Esophagus (tissue), 2 donors: ENCODE results near the gene MAP3K12. TPM values are rescaled to one million over a fixed set of nuclear protein-coding genes. Genes with fewer than 3 reads are reported as not detected.

Experiments
- H3K27ac ChIP-seq, 2 donors: one replicate each; pipeline ENCODE4 v1.5.1; 2013; ENCODE audit warnings: low read depth in 2 of 2, mild to moderate bottlenecking in 2 of 2, inconsistent platforms in 1 of 2, low read length in 1 of 2, moderate library complexity in 1 of 2
- H3K27me3 ChIP-seq, 2 donors: one replicate each; pipeline ENCODE4 v1.6.1; 2013; ENCODE audit warnings: low read length in 2 of 2, control low read depth in 1 of 2, mild to moderate bottlenecking in 1 of 2; ENCODE audit not compliant: insufficient read depth in 2 of 2, control insufficient read depth in 1 of 2
- H3K36me3 ChIP-seq, 2 donors: one replicate each; pipeline ENCODE4 v1.6.1; 2013; ENCODE audit warnings: low read length in 1 of 2; ENCODE audit not compliant: control insufficient read depth in 2 of 2, insufficient read depth in 2 of 2
- H3K4me1 ChIP-seq, 2 donors: one replicate each; pipeline ENCODE4 v1.6.1; 2013; ENCODE audit warnings: low read length in 1 of 2; ENCODE audit not compliant: control insufficient read depth in 2 of 2, insufficient read depth in 2 of 2
- H3K4me3 ChIP-seq, 2 donors: one replicate each; pipeline ENCODE4 v1.5.1; 2013; ENCODE audit warnings: low read length in 2 of 2, mild to moderate bottlenecking in 2 of 2, low read depth in 1 of 2, moderate library complexity in 1 of 2
- H3K9me3 ChIP-seq, 2 donors: one replicate each; pipeline ENCODE4 v1.6.1; 2013; ENCODE audit warnings: mild to moderate bottlenecking in 2 of 2, low read depth in 1 of 2, low read length in 1 of 2, moderate library complexity in 1 of 2; ENCODE audit not compliant: control insufficient read depth in 2 of 2, insufficient read depth in 1 of 2
- WGBS, 2 donors: extraction: QIAGEN DNeasy Blood & Tissue Kit; methylation state at CpG; one replicate each; pipeline ENCODE4 v1.1.7; 2013; 5-methylcytosine and 5-hydroxymethylcytosine counted together
- polyA plus RNA-seq, 2 donors: library from polyadenylated mRNA; stranded (reverse); fragments of 200-250 nt; gene quantifications; one replicate each; pipeline ENCODE4 v1.2.3, GENCODE V29; 2013
- donor health status: healthy with polysubstance abuse.
- donor health status: Bipolar disorder and iron deficiency.

Gene MAP3K12
- polyA plus RNA-seq, 2 donors, result 6.2 to 8.5 TPM

GRCh38 chr12:53495903-53496751 is 3.1 kb downstream of the MAP3K12 start:
- no peak overlapping the region for H3K4me3 ChIP-seq
- 44 to 53% methylated on average over 5 of the region's 5 CpGs for WGBS, 2 donors

GRCh38 chr12:53493610-53494391 is 5.5 kb downstream of the MAP3K12 start:
- no peaks in the 10 kb centered on the region for H3K9me3 ChIP-seq
- peak overlapping the region; percentile 36 to 78 for H3K27ac ChIP-seq
- peaks cover 0 to 10% of the 10 kb centered on the region in 2 donors for H3K4me1 ChIP-seq
- H3K27me3 ChIP-seq, result no peaks in the 10 kb centered on the region
- WGBS, 2 donors, result 28 to 33% methylated on average over 11 of the region's 11 CpGs
- H3K36me3 ChIP-seq, result no peaks in the 10 kb centered on the region
- H3K4me3 ChIP-seq, result peak overlapping the region in 1 of 2 donors; percentile 53

More at GRCh38 chr12:53495903-53496751, 3.1 kb downstream of the MAP3K12 start:
- H3K36me3 ChIP-seq, result no peaks in the 10 kb centered on the region
- H3K27me3 ChIP-seq, result no peaks in the 10 kb centered on the region
- peak overlapping the region in 1 of 2 donors; percentile 47 for H3K27ac ChIP-seq
- no peaks in the 10 kb centered on the region for H3K9me3 ChIP-seq
- H3K4me1 ChIP-seq, result peaks cover 0 to 14% of the 10 kb centered on the region in 2 donors

- peaks cover 0 to 6% of the 10 kb centered on the region in 2 donors for H3K4me1 ChIP-seq
- WGBS, 2 donors, result 1 to 2% methylated on average over 48 to 52 of the region's 52 CpGs
These were observed 6.2 kb downstream of the MAP3K12 start for GRCh38 chr12:53492830-53493609.

GRCh38 chr12:53492188-53492587 is 7.1 kb downstream of the MAP3K12 start:
- WGBS, 2 donors, result 60 to 63% methylated on average over 20 of the region's 20 CpGs
- no peaks in the 10 kb centered on the region for H3K36me3 ChIP-seq
- H3K9me3 ChIP-seq, result no peaks in the 10 kb centered on the region
- H3K4me1 ChIP-seq, result peaks cover 0 to 6% of the 10 kb centered on the region in 2 donors
- peak overlapping the region in 1 of 2 donors; percentile 53 for H3K4me3 ChIP-seq
- peak overlapping the region; percentile 15 to 59 for H3K27ac ChIP-seq
- H3K27me3 ChIP-seq, result no peaks in the 10 kb centered on the region

More at GRCh38 chr12:53492830-53493609, 6.2 kb downstream of the MAP3K12 start:
- peak overlapping the region; percentile 53 to 61 for H3K4me3 ChIP-seq
- peak overlapping the region; percentile 59 to 78 for H3K27ac ChIP-seq
- H3K36me3 ChIP-seq, result no peaks in the 10 kb centered on the region
- H3K9me3 ChIP-seq, result no peaks in the 10 kb centered on the region
- H3K27me3 ChIP-seq, result no peaks in the 10 kb centered on the region

GRCh38 chr12:53489242-53489864 is 9.9 kb downstream of the MAP3K12 start:
- peaks cover 0 to 8% of the 10 kb centered on the region in 2 donors for H3K4me1 ChIP-seq
- no peak overlapping the region for H3K4me3 ChIP-seq
- WGBS, 2 donors, result 87 to 92% methylated on average over 5 of the region's 5 CpGs
- H3K9me3 ChIP-seq, result no peaks in the 10 kb centered on the region
- no peaks in the 10 kb centered on the region for H3K27me3 ChIP-seq
- H3K36me3 ChIP-seq, result peaks cover 6 to 12% of the 10 kb centered on the region in 2 donors
- no peak overlapping the region for H3K27ac ChIP-seq

- WGBS, 2 donors, result 82 to 84% methylated on average over 17 of the region's 17 CpGs
- H3K36me3 ChIP-seq, result peaks cover 6 to 14% of the 10 kb centered on the region in 2 donors
- no peaks in the 10 kb centered on the region for H3K9me3 ChIP-seq
- H3K27me3 ChIP-seq, result no peaks in the 10 kb centered on the region
- peaks cover 5 to 14% of the 10 kb centered on the region in 2 donors for H3K4me1 ChIP-seq
- no peak overlapping the region for H3K4me3 ChIP-seq
- no peak overlapping the region for H3K27ac ChIP-seq
These were observed 12.3 kb downstream of the MAP3K12 start for GRCh38 chr12:53486736-53487487.

GRCh38 chr12:53485955-53486735 is 13.1 kb downstream of the MAP3K12 start:
- WGBS, 2 donors, result 94 to 95% methylated on average over 10 of the region's 10 CpGs
- no peak overlapping the region for H3K4me3 ChIP-seq
- H3K27ac ChIP-seq, result no peak overlapping the region
- H3K4me1 ChIP-seq, result peaks cover 5 to 14% of the 10 kb centered on the region in 2 donors
- no peaks in the 10 kb centered on the region for H3K27me3 ChIP-seq
- H3K36me3 ChIP-seq, result peaks cover 6 to 16% of the 10 kb centered on the region in 2 donors
- H3K9me3 ChIP-seq, result no peaks in the 10 kb centered on the region
